HEK293 (cell line): ENCODE results near the gene CIROP.

Experiments used
- GLIS2 ChIP-seq: fragments of 450-650 bp; formaldehyde crosslinking; IDR thresholded peaks from 2 replicates; pipeline ENCODE4 v1.5.1; 2016; ENCODE audit warnings: missing biosample characterization, missing genetic modification characterization
- KLF9 ChIP-seq: fragments of 450-650 bp; formaldehyde crosslinking; IDR thresholded peaks from 2 replicates; pipeline ENCODE4 v1.5.1; 2016; ENCODE audit warnings: missing biosample characterization, missing genetic modification characterization, low read depth
- RBAK ChIP-seq: fragments of 450-650 bp; formaldehyde crosslinking; IDR thresholded peaks from 2 replicates; pipeline ENCODE4 v1.5.1; 2016; ENCODE audit warnings: missing biosample characterization, missing genetic modification characterization
- TCF7L2 ChIP-seq: IDR thresholded peaks from 2 replicates; pipeline ENCODE4 v1.6.1; 2011; ENCODE audit warnings: low read depth, mild to moderate bottlenecking, inconsistent platforms, low read length, moderate library complexity, borderline replicate concordance
- ZNF292 ChIP-seq: fragments of 450-650 bp; formaldehyde crosslinking; IDR thresholded peaks from 2 replicates; pipeline ENCODE4 v1.5.1; 2016; ENCODE audit warnings: low read depth, missing biosample characterization, missing genetic modification characterization, borderline replicate concordance
- ZNF423 ChIP-seq: fragments of 450-650 bp; formaldehyde crosslinking; IDR thresholded peaks from 2 replicates; pipeline ENCODE4 v1.5.1; 2016; ENCODE audit warnings: missing biosample characterization, missing genetic modification characterization
- ZNF560 ChIP-seq: fragments of 450-650 bp; formaldehyde crosslinking; IDR thresholded peaks from 2 replicates; pipeline ENCODE4 v1.5.1; 2017; ENCODE audit warnings: missing biosample characterization, missing genetic modification characterization, borderline replicate concordance
- ZNF629 ChIP-seq: fragments of 450-650 bp; formaldehyde crosslinking; IDR thresholded peaks from 2 replicates; pipeline ENCODE4 v1.5.1; 2017; ENCODE audit warnings: missing biosample characterization, missing genetic modification characterization
- ZNF785 ChIP-seq: fragments of 450-650 bp; formaldehyde crosslinking; IDR thresholded peaks from 2 replicates; pipeline ENCODE4 v1.5.1; 2016; ENCODE audit warnings: missing biosample characterization, missing genetic modification characterization
- TF ChIP-seq, protein P1 (sequence below): fragments of 450-650 bp; formaldehyde crosslinking; IDR thresholded peaks from 2 replicates; pipeline ENCODE4 v1.5.1; 2016; ENCODE audit warnings: missing biosample characterization, missing genetic modification characterization
- TF ChIP-seq, protein P2 (sequence below): fragments of 450-650 bp; formaldehyde crosslinking; IDR thresholded peaks from 2 replicates; pipeline ENCODE4 v1.5.1; 2017; ENCODE audit warnings: missing biosample characterization, missing genetic modification characterization

DNA sequence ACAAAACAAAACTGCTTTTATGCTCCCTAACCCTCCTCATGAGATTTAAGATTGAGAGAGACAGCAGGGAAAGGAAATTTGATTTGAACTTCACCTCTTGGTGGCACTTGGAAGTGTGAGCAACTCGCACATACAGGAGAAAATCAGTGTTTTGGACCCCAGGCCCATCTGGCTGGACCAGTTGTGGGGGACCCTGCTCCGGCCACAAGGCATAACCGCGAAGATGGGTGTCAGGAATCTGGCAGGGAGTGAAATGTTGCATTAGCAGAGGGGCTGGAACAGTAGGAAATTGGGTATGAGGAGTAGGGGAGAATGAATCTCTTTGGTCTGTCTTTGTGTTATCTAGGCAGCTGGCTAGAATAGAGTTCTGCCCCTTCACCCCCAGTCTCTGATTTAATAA lies 1.2 kb downstream of the CIROP start:
- TF ChIP-seq RBAK (tag by site-specific recombination), result no peak
- TF ChIP-seq, protein P1, sequence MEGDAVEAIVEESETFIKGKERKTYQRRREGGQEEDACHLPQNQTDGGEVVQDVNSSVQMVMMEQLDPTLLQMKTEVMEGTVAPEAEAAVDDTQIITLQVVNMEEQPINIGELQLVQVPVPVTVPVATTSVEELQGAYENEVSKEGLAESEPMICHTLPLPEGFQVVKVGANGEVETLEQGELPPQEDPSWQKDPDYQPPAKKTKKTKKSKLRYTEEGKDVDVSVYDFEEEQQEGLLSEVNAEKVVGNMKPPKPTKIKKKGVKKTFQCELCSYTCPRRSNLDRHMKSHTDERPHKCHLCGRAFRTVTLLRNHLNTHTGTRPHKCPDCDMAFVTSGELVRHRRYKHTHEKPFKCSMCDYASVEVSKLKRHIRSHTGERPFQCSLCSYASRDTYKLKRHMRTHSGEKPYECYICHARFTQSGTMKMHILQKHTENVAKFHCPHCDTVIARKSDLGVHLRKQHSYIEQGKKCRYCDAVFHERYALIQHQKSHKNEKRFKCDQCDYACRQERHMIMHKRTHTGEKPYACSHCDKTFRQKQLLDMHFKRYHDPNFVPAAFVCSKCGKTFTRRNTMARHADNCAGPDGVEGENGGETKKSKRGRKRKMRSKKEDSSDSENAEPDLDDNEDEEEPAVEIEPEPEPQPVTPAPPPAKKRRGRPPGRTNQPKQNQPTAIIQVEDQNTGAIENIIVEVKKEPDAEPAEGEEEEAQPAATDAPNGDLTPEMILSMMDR (tag by site-specific recombination), result no peak
- TF ChIP-seq ZNF423 (tag by site-specific recombination), result no peak
- TF ChIP-seq ZNF292 (tag by site-specific recombination), result no peak
- TF ChIP-seq ZNF629 (tag by site-specific recombination), result no peak
- no peak for TF ChIP-seq GLIS2 (tag by site-specific recombination)
- no peak for TF ChIP-seq KLF9 (tag by site-specific recombination)
- TF ChIP-seq, protein P2, sequence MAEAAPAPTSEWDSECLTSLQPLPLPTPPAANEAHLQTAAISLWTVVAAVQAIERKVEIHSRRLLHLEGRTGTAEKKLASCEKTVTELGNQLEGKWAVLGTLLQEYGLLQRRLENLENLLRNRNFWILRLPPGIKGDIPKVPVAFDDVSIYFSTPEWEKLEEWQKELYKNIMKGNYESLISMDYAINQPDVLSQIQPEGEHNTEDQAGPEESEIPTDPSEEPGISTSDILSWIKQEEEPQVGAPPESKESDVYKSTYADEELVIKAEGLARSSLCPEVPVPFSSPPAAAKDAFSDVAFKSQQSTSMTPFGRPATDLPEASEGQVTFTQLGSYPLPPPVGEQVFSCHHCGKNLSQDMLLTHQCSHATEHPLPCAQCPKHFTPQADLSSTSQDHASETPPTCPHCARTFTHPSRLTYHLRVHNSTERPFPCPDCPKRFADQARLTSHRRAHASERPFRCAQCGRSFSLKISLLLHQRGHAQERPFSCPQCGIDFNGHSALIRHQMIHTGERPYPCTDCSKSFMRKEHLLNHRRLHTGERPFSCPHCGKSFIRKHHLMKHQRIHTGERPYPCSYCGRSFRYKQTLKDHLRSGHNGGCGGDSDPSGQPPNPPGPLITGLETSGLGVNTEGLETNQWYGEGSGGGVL (tag by site-specific recombination), result no peak
- no peak for TF ChIP-seq ZNF560 (tag by site-specific recombination)
- TF ChIP-seq ZNF785 (tag by site-specific recombination), result no peak
- no peak for TF ChIP-seq TCF7L2
